TTC549 (cell line): Measurements from ENCODE around the gene FAM72C.
"Not testable (repeated sequence)": the region's sequence is repeated elsewhere in the genome, so short reads cannot be mapped to it uniquely, and the experiment has no call there.

Experiments
- FAIRE-seq: peaks from 2 replicates; lab custom pipeline; 2012; peaks lifted over from hg19 to GRCh38; lab: Jason Lieb, UNC

The FAM72C gene

GRCh38 chr1:143984721-143985473 lies 13.1 kb upstream of the FAM72C start:
- not testable (repeated sequence) for FAIRE-seq

- FAIRE-seq = not testable (repeated sequence)
These were observed 2.6 kb upstream of the FAM72C start for GRCh38 chr1:143974416-143974815.

- not testable (repeated sequence) for FAIRE-seq
These were observed 2.2 kb upstream of the FAM72C start for GRCh38 chr1:143973876-143974414.

- FAIRE-seq = not testable (repeated sequence)
These were observed 1.1 kb upstream of the FAM72C start for GRCh38 chr1:143972753-143973326.

GRCh38 chr1:143965860-143966259 lies 5.9 kb downstream of the FAM72C start:
- not testable (repeated sequence) for FAIRE-seq

GRCh38 chr1:143964294-143964693 lies 7.5 kb downstream of the FAM72C start:
- not testable (repeated sequence) for FAIRE-seq

- not testable (repeated sequence) for FAIRE-seq
These were observed 15.9 kb downstream of the FAM72C start for GRCh38 chr1:143955930-143956329.

- not testable (repeated sequence) for FAIRE-seq
These were observed 18.9 kb downstream of the FAM72C start for GRCh38 chr1:143952913-143953312.

- FAIRE-seq = not testable (repeated sequence)
These were observed 20.0 kb downstream of the FAM72C start for GRCh38 chr1:143951485-143952391.

- FAIRE-seq = not testable (repeated sequence)
These were observed 24.0 kb downstream of the FAM72C start for GRCh38 chr1:143947749-143948148.

GRCh38 chr1:143945253-143945652 lies 26.5 kb downstream of the FAM72C start:
- not testable (repeated sequence) for FAIRE-seq

GRCh38 chr1:143944576-143945240 lies 27.1 kb downstream of the FAM72C start:
- FAIRE-seq = not testable (repeated sequence)

- not testable (repeated sequence) for FAIRE-seq
These were observed 28.3 kb downstream of the FAM72C start for GRCh38 chr1:143943319-143943978.

GRCh38 chr1:143942238-143942860 lies 29.4 kb downstream of the FAM72C start:
- not testable (repeated sequence) for FAIRE-seq

- FAIRE-seq = not testable (repeated sequence)
These were observed 32.1 kb downstream of the FAM72C start for GRCh38 chr1:143939666-143940065.

- not testable (repeated sequence) for FAIRE-seq
These were observed 32.9 kb downstream of the FAM72C start for GRCh38 chr1:143938922-143939321.

GRCh38 chr1:143936457-143937115 lies 35.2 kb downstream of the FAM72C start:
- FAIRE-seq = peak; percentile 9

GRCh38 chr1:143919127-143919526 lies 52.7 kb downstream of the FAM72C start:
- not testable (repeated sequence) for FAIRE-seq

GRCh38 chr1:143918552-143918951 lies 53.2 kb downstream of the FAM72C start:
- FAIRE-seq = not testable (repeated sequence)

GRCh38 chr1:143913705-143914104 lies 58.1 kb downstream of the FAM72C start:
- FAIRE-seq = not testable (repeated sequence)
